Trophoblast cell (in vitro differentiated cells and primary cell): ENCODE results near the gene GRIN2A.

Experiments
- DNase-seq, 2 donors: peaks; one replicate each; pipeline ENCODE4 v3.0.0-alpha.2; 2016
- H2AFZ ChIP-seq: 2 replicates; pipeline ENCODE4 v1.6.1; 2013; ENCODE audit warnings: low read length, moderate library complexity, mild to moderate bottlenecking; ENCODE audit not compliant: insufficient read depth, poor library complexity
- H2AK5ac ChIP-seq: 2 replicates; pipeline ENCODE4 v1.6.1; 2013; ENCODE audit warnings: mild to moderate bottlenecking, low read length
- H2BK120ac ChIP-seq: 2 replicates; pipeline ENCODE4 v1.6.1; 2013; ENCODE audit warnings: low read length, mild to moderate bottlenecking, moderate library complexity; ENCODE audit not compliant: insufficient read depth, poor library complexity
- H2BK12ac ChIP-seq: 2 replicates; pipeline ENCODE4 v1.6.1; 2013; ENCODE audit warnings: mild to moderate bottlenecking, low read length, moderate library complexity
- H2BK5ac ChIP-seq: 2 replicates; pipeline ENCODE4 v1.6.1; 2013; ENCODE audit warnings: low read length, low read depth, moderate library complexity, mild to moderate bottlenecking; ENCODE audit not compliant: poor library complexity
- H3K14ac ChIP-seq: 2 replicates; pipeline ENCODE4 v1.6.1; 2013; ENCODE audit warnings: mild to moderate bottlenecking, low read length
- H3K18ac ChIP-seq: 2 replicates; pipeline ENCODE4 v1.6.1; 2013; ENCODE audit warnings: mild to moderate bottlenecking, low read length
- H3K23ac ChIP-seq: 2 replicates; pipeline ENCODE4 v1.6.1; 2013; ENCODE audit warnings: low read length
- H3K27ac ChIP-seq: 2 replicates; pipeline ENCODE4 v1.5.1; 2013; ENCODE audit warnings: low read depth, mild to moderate bottlenecking, inconsistent platforms, low read length, moderate library complexity
- H3K27me3 ChIP-seq: 2 replicates; pipeline ENCODE4 v1.6.1; 2013; ENCODE audit warnings: inconsistent platforms, mild to moderate bottlenecking, low read length, moderate library complexity; ENCODE audit not compliant: insufficient read depth
- H3K36me3 ChIP-seq, 2 experiments: 1 replicate in 1 of 2; 2 replicates in 1 of 2; pipeline ENCODE4 v1.6.1; 2013; ENCODE audit warnings: low read length in 2 of 2, mild to moderate bottlenecking in 2 of 2, moderate library complexity in 1 of 2; ENCODE audit not compliant: insufficient read depth in 2 of 2, control insufficient read depth in 1 of 2
- H3K4ac ChIP-seq: 2 replicates; pipeline ENCODE4 v1.6.1; 2013; ENCODE audit warnings: low read depth, mild to moderate bottlenecking, low read length, moderate library complexity
- H3K4me1 ChIP-seq, 2 experiments: 1 replicate in 1 of 2; 2 replicates in 1 of 2; pipeline ENCODE4 v1.6.1; 2013; ENCODE audit warnings: low read length in 2 of 2, mild to moderate bottlenecking in 2 of 2, moderate library complexity in 1 of 2; ENCODE audit not compliant: insufficient read depth in 2 of 2, control insufficient read depth in 1 of 2
- H3K4me2 ChIP-seq: 2 replicates; pipeline ENCODE4 v1.6.1; 2013; ENCODE audit warnings: inconsistent platforms, mild to moderate bottlenecking, low read length, moderate library complexity
- H3K4me3 ChIP-seq: 2 replicates; pipeline ENCODE4 v1.5.1; 2013; ENCODE audit warnings: mild to moderate bottlenecking, low read depth, low read length, inconsistent platforms
- H3K79me1 ChIP-seq: one replicate; pipeline ENCODE4 v1.6.1; 2013; ENCODE audit warnings: low read length
- H3K79me2 ChIP-seq: 2 replicates; pipeline ENCODE4 v1.6.1; 2013; ENCODE audit warnings: low read length, mild to moderate bottlenecking; ENCODE audit not compliant: control insufficient read depth, insufficient read depth, poor library complexity
- H3K9ac ChIP-seq: 2 replicates; pipeline ENCODE4 v1.6.1; 2013; ENCODE audit warnings: mild to moderate bottlenecking, low read length
- H3K9me3 ChIP-seq: 2 replicates; pipeline ENCODE4 v1.6.1; 2013; ENCODE audit warnings: low read depth, mild to moderate bottlenecking, control low read depth, inconsistent platforms, low read length; ENCODE audit not compliant: insufficient read depth
- H4K12ac ChIP-seq: 2 replicates; pipeline ENCODE4 v1.6.1; 2013; ENCODE audit warnings: low read depth, mild to moderate bottlenecking, low read length, moderate library complexity
- H4K8ac ChIP-seq: 2 replicates; pipeline ENCODE4 v1.6.1; 2013; ENCODE audit warnings: low read depth, mild to moderate bottlenecking, low read length, moderate library complexity
- H4K91ac ChIP-seq: one replicate; pipeline ENCODE4 v1.6.1; 2013; ENCODE audit warnings: low read depth, mild to moderate bottlenecking, low read length, moderate library complexity
- WGBS: extraction: QIAGEN DNeasy Blood & Tissue Kit; methylation state at CpG from one replicate; pipeline ENCODE4 v1.1.7; 2013; ENCODE audit warnings: missing lambda C conversion rate; ENCODE audit not compliant: insufficient read length, insufficient coverage; ENCODE audit errors: extremely low coverage; 5-methylcytosine and 5-hydroxymethylcytosine counted together

Gene GRIN2A

DNA sequence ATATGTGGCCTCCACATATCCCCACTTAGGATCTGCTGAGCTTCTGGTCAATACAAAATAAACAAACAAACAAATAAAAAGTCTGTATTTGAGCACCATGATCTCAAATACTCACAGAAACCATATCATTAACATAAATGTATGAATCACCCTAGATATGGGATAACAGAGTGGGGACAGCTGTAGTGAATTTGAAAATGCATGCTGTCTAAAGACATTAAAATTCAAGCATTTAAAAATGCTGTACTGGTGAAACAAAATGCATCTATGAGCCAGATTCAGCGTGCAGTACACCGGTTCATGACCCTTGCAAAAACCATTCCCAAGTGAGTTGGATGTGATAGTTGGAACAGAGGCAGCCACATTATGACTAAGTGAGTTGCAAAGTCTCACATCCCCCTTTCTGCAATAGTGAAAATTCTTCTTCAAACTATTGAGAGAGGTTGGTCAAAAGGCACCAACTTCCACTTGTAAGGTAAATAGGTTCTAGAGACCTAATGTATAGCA, 12.3 kb downstream of the GRIN2A start:
- no CpG with 5 or more reads among the region's 2 CpGs for WGBS

DNA sequence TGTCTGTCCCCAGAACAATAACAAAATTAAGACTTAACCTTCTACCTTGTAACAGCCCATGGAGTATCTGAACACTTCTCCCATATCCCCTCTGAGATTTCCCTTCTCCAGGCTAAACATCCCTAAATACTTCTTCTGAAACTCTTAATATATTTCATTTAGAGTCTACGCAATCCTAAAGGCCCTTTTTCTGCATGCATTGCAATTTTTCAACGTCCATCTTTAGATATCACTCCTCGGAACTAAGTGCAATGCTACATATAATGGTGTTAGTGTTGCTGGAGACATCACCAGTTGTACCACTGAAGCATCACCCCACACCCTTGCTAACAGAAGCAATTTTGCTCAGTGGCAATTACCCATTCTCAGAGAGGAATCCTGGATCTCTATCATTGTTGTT, 13.2 kb downstream of the GRIN2A start:
- H3K9ac ChIP-seq = no peak overlapping the region
- H3K23ac ChIP-seq = no peak overlapping the region
- WGBS = no CpG with 5 or more reads among the region's 3 CpGs
- no peak overlapping the region for H4K8ac ChIP-seq
- no peak overlapping the region for H2BK12ac ChIP-seq
- no peak overlapping the region for H3K4me2 ChIP-seq
- H3K4me1 ChIP-seq = peaks cover 0 to 4% of the 10 kb centered on the region in 2 experiments
- no peak overlapping the region for H2BK5ac ChIP-seq
- H3K79me2 ChIP-seq = no peaks in the 10 kb centered on the region
- no peaks in the 10 kb centered on the region for H3K79me1 ChIP-seq
- H3K36me3 ChIP-seq = no peaks in the 10 kb centered on the region
- no peak overlapping the region for H2AFZ ChIP-seq
- H3K14ac ChIP-seq = no peak overlapping the region
- H4K91ac ChIP-seq = no peak overlapping the region
- H3K9me3 ChIP-seq = no peaks in the 10 kb centered on the region
- no peak overlapping the region for H3K27ac ChIP-seq
- H2AK5ac ChIP-seq = no peak overlapping the region
- H3K4me3 ChIP-seq = no peak overlapping the region
- DNase-seq = no peak
- H3K18ac ChIP-seq = no peak overlapping the region
- H3K4ac ChIP-seq = no peak overlapping the region
- H4K12ac ChIP-seq = no peak overlapping the region
- no peak overlapping the region for H2BK120ac ChIP-seq
- H3K27me3 ChIP-seq = no peaks in the 10 kb centered on the region

More for the DNA sequence above, 12.3 kb downstream of the GRIN2A start:
- H4K8ac ChIP-seq = no peak overlapping the region
- no peak overlapping the region for H3K9ac ChIP-seq
- H3K79me2 ChIP-seq = no peaks in the 10 kb centered on the region
- H2BK5ac ChIP-seq = no peak overlapping the region
- no peak overlapping the region for H2AFZ ChIP-seq
- no peak overlapping the region for H3K4me3 ChIP-seq
- no peaks in the 10 kb centered on the region for H3K27me3 ChIP-seq
- no peak overlapping the region for H2BK12ac ChIP-seq
- no peak overlapping the region for H4K91ac ChIP-seq
- no peak overlapping the region for H4K12ac ChIP-seq
- H2AK5ac ChIP-seq = no peak overlapping the region
- H2BK120ac ChIP-seq = no peak overlapping the region
- H3K14ac ChIP-seq = no peak overlapping the region
- H3K27ac ChIP-seq = no peak overlapping the region
- H3K36me3 ChIP-seq = no peaks in the 10 kb centered on the region
- no peak overlapping the region for H3K4me2 ChIP-seq
- H3K18ac ChIP-seq = no peak overlapping the region
- no peak for DNase-seq
- no peaks in the 10 kb centered on the region for H3K9me3 ChIP-seq
- H3K4me1 ChIP-seq = peaks cover 0 to 4% of the 10 kb centered on the region in 2 experiments
- no peak overlapping the region for H3K4ac ChIP-seq
- H3K79me1 ChIP-seq = no peaks in the 10 kb centered on the region
- no peak overlapping the region for H3K23ac ChIP-seq

- Histone ChIP-seq H2BK120ac (no peak overlapping the region), H4K12ac (no peak overlapping the region), H3K79me1 (no peaks in the 10 kb centered on the region), H3K4me1 (peaks cover 0 to 4% of the 10 kb centered on the region in 2 experiments), H3K18ac (no peak overlapping the region), H2BK5ac (no peak overlapping the region), H3K4ac (no peak overlapping the region), H2AFZ (no peak overlapping the region), H3K79me2 (no peaks in the 10 kb centered on the region), H4K91ac (no peak overlapping the region), H2AK5ac (no peak overlapping the region), H4K8ac (no peak overlapping the region), H2BK12ac (no peak overlapping the region), H3K36me3 (no peaks in the 10 kb centered on the region), H3K4me2 (no peak overlapping the region), H3K9me3 (no peaks in the 10 kb centered on the region), H3K4me3 (no peak overlapping the region), H3K23ac (no peak overlapping the region), H3K14ac (no peak overlapping the region), H3K27me3 (no peaks in the 10 kb centered on the region), H3K27ac (no peak overlapping the region), H3K9ac (no peak overlapping the region)
- WGBS = no CpG with 5 or more reads among the region's 1 CpG
- no peak for DNase-seq
Observed at GRCh38 chr16:10168258-10168657, 14.0 kb downstream of the GRIN2A start.

GRCh38 chr16:10165643-10166042, 16.6 kb downstream of the GRIN2A start:
- no peak overlapping the region for H3K4me2 ChIP-seq
- H3K14ac ChIP-seq = no peak overlapping the region
- no peak for DNase-seq
- no peak overlapping the region for H3K4me3 ChIP-seq
- WGBS = no CpG with 5 or more reads among the region's 1 CpG
- no peak overlapping the region for H3K4ac ChIP-seq
- H2BK12ac ChIP-seq = no peak overlapping the region
- H2BK120ac ChIP-seq = no peak overlapping the region
- H4K8ac ChIP-seq = no peak overlapping the region
- no peak overlapping the region for H3K27ac ChIP-seq
- no peaks in the 10 kb centered on the region for H3K79me1 ChIP-seq
- H3K36me3 ChIP-seq = no peaks in the 10 kb centered on the region
- no peak overlapping the region for H3K18ac ChIP-seq
- H4K12ac ChIP-seq = no peak overlapping the region
- no peaks in the 10 kb centered on the region for H3K79me2 ChIP-seq
- H3K27me3 ChIP-seq = no peaks in the 10 kb centered on the region
- no peaks in the 10 kb centered on the region for H3K9me3 ChIP-seq
- no peak overlapping the region for H2AFZ ChIP-seq
- H3K23ac ChIP-seq = no peak overlapping the region
- no peaks in the 10 kb centered on the region for H3K4me1 ChIP-seq
- H3K9ac ChIP-seq = no peak overlapping the region
- no peak overlapping the region for H2BK5ac ChIP-seq
- H2AK5ac ChIP-seq = no peak overlapping the region
- H4K91ac ChIP-seq = no peak overlapping the region
